Keratinocyte (primary cell): ENCODE data around the gene BHLHE23. TPM values are rescaled to one million over a fixed set of nuclear protein-coding genes. Genes with fewer than 3 reads are reported as not detected.

Experiments
- DNase-seq: peaks from one replicate; pipeline ENCODE4 v3.0.0-alpha.2; 2011; ENCODE audit warnings: low read depth, missing footprints, low spot score
- FAIRE-seq: peaks from 2 replicates; lab custom pipeline; 2011; peaks lifted over from hg19 to GRCh38; lab: Jason Lieb, UNC
- H2AFZ ChIP-seq: 2 replicates; pipeline ENCODE4 v1.6.0; 2012; ENCODE audit warnings: low read length, control low read depth, inconsistent platforms; ENCODE audit not compliant: control insufficient read depth
- H3K27ac ChIP-seq: 2 replicates; pipeline ENCODE4 v1.5.1; 2011; ENCODE audit warnings: low read length; ENCODE audit not compliant: control insufficient read depth, insufficient read depth
- H3K27me3 ChIP-seq: 3 replicates; pipeline ENCODE4 v1.6.0; 2011; ENCODE audit warnings: low read length; ENCODE audit not compliant: control insufficient read depth, insufficient read depth; ENCODE audit errors: extremely low read depth
- H3K36me3 ChIP-seq, 2 experiments: 2 replicates in 1 of 2; 3 replicates in 1 of 2; pipeline ENCODE4 v1.5.1; 2011; ENCODE audit warnings: low read length in 2 of 2, mild to moderate bottlenecking in 1 of 2; ENCODE audit not compliant: control insufficient read depth in 2 of 2, insufficient read depth in 2 of 2; ENCODE audit errors: extremely low read depth in 1 of 2
- H3K4me1 ChIP-seq: 3 replicates; pipeline ENCODE4 v1.5.1; 2011; ENCODE audit warnings: low read length; ENCODE audit not compliant: control insufficient read depth, insufficient read depth; ENCODE audit errors: extremely low read depth
- H3K4me2 ChIP-seq: 3 replicates; pipeline ENCODE4 v1.6.0; 2011; ENCODE audit warnings: low read depth, low read length; ENCODE audit not compliant: control insufficient read depth, insufficient read depth; ENCODE audit errors: extremely low read depth
- H3K4me3 ChIP-seq, 3 experiments: fragments of 200-600 bp in 1 of 3; sonication (generic) in 1 of 3; 2 replicates in 2 of 3; 3 replicates in 1 of 3; pipeline ENCODE4 v1.5.1; 2011 to 2016; ENCODE audit warnings: low read length in 3 of 3, mild to moderate bottlenecking in 3 of 3, control low read depth in 2 of 3, inconsistent platforms in 1 of 3, low read depth in 1 of 3, mixed read lengths in 1 of 3, mixed run types in 1 of 3, moderate library complexity in 1 of 3; ENCODE audit not compliant: control insufficient read depth in 2 of 3, insufficient read depth in 2 of 3; ENCODE audit errors: extremely low read depth in 1 of 3
- H3K79me2 ChIP-seq: 2 replicates; pipeline ENCODE4 v1.6.0; 2012; ENCODE audit warnings: low read length; ENCODE audit not compliant: control insufficient read depth, insufficient read depth
- H3K9ac ChIP-seq: 3 replicates; pipeline ENCODE4 v1.6.0; 2011; ENCODE audit warnings: low read length; ENCODE audit not compliant: control insufficient read depth, insufficient read depth; ENCODE audit errors: extremely low read depth
- H3K9me1 ChIP-seq: 3 replicates; pipeline ENCODE4 v1.6.0; 2011; ENCODE audit warnings: low read length; ENCODE audit not compliant: control insufficient read depth, insufficient read depth; ENCODE audit errors: extremely low read depth
- H3K9me3 ChIP-seq: 2 replicates; pipeline ENCODE4 v1.5.1; 2012; ENCODE audit warnings: low read depth, low read length; ENCODE audit not compliant: control insufficient read depth
- H4K20me1 ChIP-seq: 3 replicates; pipeline ENCODE4 v1.6.0; 2011; ENCODE audit warnings: low read length; ENCODE audit not compliant: control insufficient read depth, insufficient read depth; ENCODE audit errors: extremely low read depth
- EZH2 ChIP-seq: IDR thresholded peaks from one replicate; pipeline ENCODE4 v1.6.1; 2012; ENCODE audit warnings: inconsistent platforms, mild to moderate bottlenecking, low read length, moderate library complexity
- dilution Hi-C: fragments of 300-500 bp; cut with MboI; formaldehyde crosslinking; loops from one replicate; pipeline ENCODE4 v1.7.0; 2020; ENCODE audit warnings: low sequenced_read_pairs; ENCODE audit not compliant: extremely low pct_ligation_motif_present
- polyA minus RNA-seq, 3 experiments: library from RNA; depleted of rRNA, polyadenylated mRNA; stranded (reverse); fragments of >200 nt; gene quantifications; 1 replicate in 1 of 3; 2 replicates in 1 of 3; 3 replicates in 1 of 3; pipeline ENCODE4 v1.2.3, GENCODE V29; 2011
- polyA plus RNA-seq, 5 experiments: library from polyadenylated mRNA; depleted of rRNA in 3 of 5; stranded (reverse) in 3 of 5; stranded (forward) in 1 of 5; unstranded in 1 of 5; fragments of >200 nt; gene quantifications; 1 replicate in 1 of 5; 2 replicates in 3 of 5; 3 replicates in 1 of 5; pipeline versions ENCODE4 v1.2.1 to v1.2.3, GENCODE V29; 2011 to 2012; ENCODE audit warnings: missing spikeins in 2 of 5, low read depth in 1 of 5, low replicate concordance in 1 of 5
- TF ChIP-seq, protein P1 (sequence below), 3 experiments: IDR thresholded peaks in 1 of 3; conservative IDR thresholded peaks in 1 of 3; optimal IDR thresholded peaks in 1 of 3; 2 replicates in 2 of 3; 3 replicates in 1 of 3; pipeline versions ENCODE3 to v1.5.1; 2011; ENCODE audit warnings: low read length in 3 of 3, mild to moderate bottlenecking in 3 of 3, moderate library complexity in 2 of 3, control low read depth in 1 of 3, inconsistent platforms in 1 of 3; ENCODE audit not compliant: insufficient read depth in 2 of 3; ENCODE audit errors: extremely low read depth in 1 of 3

BHLHE23 gene
- polyA plus RNA-seq (not detected in 3 replicates), polyA minus RNA-seq (not detected in 3 replicates)
- not detected for polyA plus RNA-seq (2011; ENCODE audit: low read depth)
- polyA plus RNA-seq (2011; cell fraction: cytosol; rRNA removed) = not detected in 2 replicates
- polyA plus RNA-seq (2011; cell fraction: nucleus; rRNA removed) = not detected in 2 replicates
- not detected in 2 replicates for polyA plus RNA-seq (2012; ENCODE audit: low replicate concordance)
- not detected for polyA minus RNA-seq (2011; cell fraction: cytosol; rRNA and poly(A)+ RNA removed)
- not detected in 2 replicates for polyA minus RNA-seq (2011; cell fraction: nucleus; rRNA and poly(A)+ RNA removed)

DNA sequence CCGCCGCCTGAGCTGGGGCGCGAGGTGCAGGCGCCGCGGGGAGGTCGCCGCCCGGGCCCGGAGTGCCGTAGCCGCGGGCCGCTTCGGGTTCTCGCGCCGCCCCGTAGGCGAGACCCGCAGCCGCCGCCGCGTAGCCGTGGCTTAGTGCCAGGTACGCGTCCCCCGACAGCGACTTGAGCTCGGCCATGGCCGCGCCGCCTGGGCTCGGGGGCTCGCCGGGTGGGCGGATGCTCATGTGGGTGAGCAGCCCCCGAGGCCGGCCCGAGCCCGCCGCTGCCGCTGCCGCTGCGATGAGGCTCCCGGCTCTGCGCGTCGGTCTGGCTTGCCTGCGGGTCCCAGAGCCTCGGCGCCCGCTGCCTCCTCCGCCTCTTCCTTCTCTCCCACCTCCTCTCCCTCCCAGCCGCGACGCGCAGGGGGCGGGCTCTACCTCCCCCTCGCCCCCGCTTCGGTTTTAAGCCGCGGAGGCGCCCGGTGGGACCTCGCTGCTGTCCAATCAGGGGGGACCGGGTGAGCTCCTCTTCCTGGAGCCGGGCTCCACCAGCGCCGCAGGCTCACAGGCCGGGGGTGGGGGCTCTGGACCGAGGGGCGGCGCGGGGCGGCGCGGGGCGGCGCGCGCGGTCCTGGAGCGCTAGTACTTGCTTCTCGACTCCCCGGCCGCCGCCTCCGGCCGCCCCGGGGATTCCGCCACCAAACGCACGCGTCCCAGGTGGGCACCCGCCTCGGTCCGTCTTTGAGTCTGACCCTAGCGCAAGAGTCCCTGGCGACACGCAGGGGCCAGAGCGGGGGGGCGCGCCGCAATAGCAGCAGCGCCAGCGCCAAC lies at the start of gene BHLHE23:
Gene BHLHE23 (minus strand): TSS at position 425 of the 820 bp plus-strand sequence. CDS start 190 bp downstream, at position 235.
- Histone ChIP-seq H3K4me1 (no peaks in the 10 kb centered on the region), H2AFZ (no peak within 1 kb of the TSS), H3K9me3 (no peaks in the 10 kb centered on the region), H4K20me1 (no peaks in the 10 kb centered on the region), H3K9me1 (no peaks in the 10 kb centered on the region), H3K4me3 (no peak within 1 kb of the TSS), H3K79me2 (no peaks in the 10 kb centered on the region), H3K27ac (no peak within 1 kb of the TSS), H3K36me3 (no peaks in the 10 kb centered on the region), H3K27me3 (peaks cover 95% of the 10 kb centered on the region), H3K4me2 (no peak within 1 kb of the TSS), H3K9ac (no peak within 1 kb of the TSS)
- dilution Hi-C loops = no loop called here
- TF ChIP-seq EZH2 = no peak
- TF ChIP-seq, protein P1, sequence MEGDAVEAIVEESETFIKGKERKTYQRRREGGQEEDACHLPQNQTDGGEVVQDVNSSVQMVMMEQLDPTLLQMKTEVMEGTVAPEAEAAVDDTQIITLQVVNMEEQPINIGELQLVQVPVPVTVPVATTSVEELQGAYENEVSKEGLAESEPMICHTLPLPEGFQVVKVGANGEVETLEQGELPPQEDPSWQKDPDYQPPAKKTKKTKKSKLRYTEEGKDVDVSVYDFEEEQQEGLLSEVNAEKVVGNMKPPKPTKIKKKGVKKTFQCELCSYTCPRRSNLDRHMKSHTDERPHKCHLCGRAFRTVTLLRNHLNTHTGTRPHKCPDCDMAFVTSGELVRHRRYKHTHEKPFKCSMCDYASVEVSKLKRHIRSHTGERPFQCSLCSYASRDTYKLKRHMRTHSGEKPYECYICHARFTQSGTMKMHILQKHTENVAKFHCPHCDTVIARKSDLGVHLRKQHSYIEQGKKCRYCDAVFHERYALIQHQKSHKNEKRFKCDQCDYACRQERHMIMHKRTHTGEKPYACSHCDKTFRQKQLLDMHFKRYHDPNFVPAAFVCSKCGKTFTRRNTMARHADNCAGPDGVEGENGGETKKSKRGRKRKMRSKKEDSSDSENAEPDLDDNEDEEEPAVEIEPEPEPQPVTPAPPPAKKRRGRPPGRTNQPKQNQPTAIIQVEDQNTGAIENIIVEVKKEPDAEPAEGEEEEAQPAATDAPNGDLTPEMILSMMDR (optimal IDR thresholded peaks at IDR 0.05 in 1 of 3, IDR thresholded peaks at IDR 0.05 in 1 of 3, conservative IDR thresholded peaks at IDR 0.05 in 1 of 3; ENCODE audit: extremely low read depth in 1 of 3, insufficient read depth in 2 of 3, low read length in 3 of 3) = no peak
- no peak for FAIRE-seq
- DNase-seq = no peak

DNA sequence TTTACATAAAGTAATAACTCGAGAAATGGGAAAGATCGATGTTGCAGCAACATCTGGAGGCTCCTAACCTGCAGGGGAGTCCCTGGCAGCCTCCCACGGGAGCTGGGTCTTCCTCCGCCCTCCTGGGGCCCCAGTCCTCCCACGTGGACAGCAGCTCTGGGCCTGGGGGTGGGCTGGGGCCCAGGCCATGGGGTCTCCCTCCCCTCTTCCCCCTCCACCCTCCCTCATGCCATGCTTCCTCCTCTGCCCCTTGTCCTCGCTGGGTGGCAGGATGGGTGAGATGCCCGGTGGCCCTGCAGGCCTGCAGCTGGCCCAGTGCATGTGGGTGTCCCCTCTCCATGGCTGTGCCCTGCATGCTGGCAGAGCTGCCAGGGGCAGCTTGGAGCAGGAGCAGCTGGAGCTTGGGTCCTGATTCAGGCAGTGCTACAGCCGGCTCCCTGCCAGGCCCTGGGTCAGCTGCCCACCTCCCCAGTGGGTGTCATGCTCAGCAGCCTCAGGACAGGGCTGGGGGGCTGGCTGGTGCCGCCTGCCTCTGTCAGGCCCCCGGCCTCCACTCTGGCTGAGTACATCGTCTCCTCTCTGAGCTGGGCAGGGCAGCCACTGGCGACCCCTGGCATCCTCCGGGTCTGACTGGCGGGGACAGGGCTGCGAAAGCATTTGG lies 48.9 kb upstream of the BHLHE23 start:
- no peaks in the 10 kb centered on the region for H3K9me1 ChIP-seq
- peaks cover 4% of the 10 kb centered on the region for H3K27me3 ChIP-seq
- dilution Hi-C loops = no loop called here
- no peak overlapping the region for H3K27ac ChIP-seq
- no peaks in the 10 kb centered on the region for H4K20me1 ChIP-seq
- FAIRE-seq = no peak
- no peaks in the 10 kb centered on the region for H3K9me3 ChIP-seq
- H3K4me2 ChIP-seq = no peak overlapping the region
- H3K9ac ChIP-seq = no peak overlapping the region
- no peaks in the 10 kb centered on the region for H3K36me3 ChIP-seq
- no peak overlapping the region for H3K4me3 ChIP-seq
- TF ChIP-seq EZH2 = no peak
- TF ChIP-seq, protein P1 (optimal IDR thresholded peaks at IDR 0.05 in 1 of 3, IDR thresholded peaks at IDR 0.05 in 1 of 3, conservative IDR thresholded peaks at IDR 0.05 in 1 of 3; ENCODE audit: extremely low read depth in 1 of 3, insufficient read depth in 2 of 3, low read length in 3 of 3) = no peak
- no peak overlapping the region for H2AFZ ChIP-seq
- H3K4me1 ChIP-seq = no peaks in the 10 kb centered on the region
- no peak for DNase-seq
- no peaks in the 10 kb centered on the region for H3K79me2 ChIP-seq
